ENCODE measurements around the gene TBX1.

Gene TBX1

DNA sequence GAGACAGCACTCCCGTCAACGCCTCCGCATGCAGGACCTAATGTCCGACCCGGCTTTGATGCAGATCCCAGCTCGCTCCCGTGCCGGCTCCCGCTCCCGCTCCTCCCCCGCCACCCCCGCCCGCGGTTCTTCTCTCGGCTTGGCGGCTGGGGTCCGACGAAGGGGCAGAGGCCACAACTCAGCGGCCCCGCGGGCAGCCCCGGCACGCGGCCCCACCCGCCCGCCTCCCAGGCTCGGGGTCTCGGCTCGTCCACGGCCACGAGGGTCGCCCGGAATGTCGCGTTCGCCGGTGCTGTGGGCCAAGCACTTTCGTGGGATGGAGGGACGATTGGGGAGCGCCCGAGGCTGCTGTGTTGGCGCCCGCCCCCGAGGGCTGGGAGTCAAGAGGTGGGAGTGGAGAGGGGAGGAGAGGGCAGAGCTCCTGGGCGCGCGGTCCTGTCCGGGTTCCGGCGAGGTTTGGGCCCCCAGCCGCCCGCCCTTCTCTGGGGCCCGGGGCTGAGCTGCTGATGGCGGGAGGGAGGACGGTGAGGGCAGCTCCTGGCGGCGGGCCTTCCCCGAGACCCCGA, 5.3 kb upstream of the TBX1 start:
- no peak for DNase-seq

DNA sequence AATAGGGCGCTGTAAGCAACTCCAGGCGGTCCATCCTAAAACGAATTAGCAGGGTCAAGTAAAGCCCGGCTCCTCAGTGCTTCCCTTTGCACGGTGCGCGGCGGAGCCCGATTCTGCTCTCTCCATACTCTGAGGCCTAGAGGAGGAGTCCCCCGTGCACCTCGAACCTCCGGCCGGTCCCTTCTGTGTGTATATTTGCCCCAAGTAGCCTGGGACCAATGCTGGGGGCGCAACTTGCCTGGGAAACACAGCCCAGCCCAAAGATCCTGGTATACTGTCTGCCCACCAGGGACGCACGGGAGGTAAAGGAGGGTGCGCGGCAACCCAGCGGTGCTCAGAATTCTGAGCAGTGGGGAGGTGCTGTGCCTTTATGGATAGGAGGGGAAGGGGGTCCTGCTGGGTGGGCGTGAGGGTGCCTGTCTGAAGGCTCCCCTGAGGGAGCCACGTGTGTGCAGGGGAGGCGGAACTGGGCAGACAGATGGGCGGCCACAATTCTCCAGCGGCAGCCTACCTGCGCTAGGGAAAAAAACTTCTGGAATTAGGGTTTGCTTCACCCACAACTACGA, 4.8 kb upstream of the TBX1 start:
- DNase-seq = no peak

DNA sequence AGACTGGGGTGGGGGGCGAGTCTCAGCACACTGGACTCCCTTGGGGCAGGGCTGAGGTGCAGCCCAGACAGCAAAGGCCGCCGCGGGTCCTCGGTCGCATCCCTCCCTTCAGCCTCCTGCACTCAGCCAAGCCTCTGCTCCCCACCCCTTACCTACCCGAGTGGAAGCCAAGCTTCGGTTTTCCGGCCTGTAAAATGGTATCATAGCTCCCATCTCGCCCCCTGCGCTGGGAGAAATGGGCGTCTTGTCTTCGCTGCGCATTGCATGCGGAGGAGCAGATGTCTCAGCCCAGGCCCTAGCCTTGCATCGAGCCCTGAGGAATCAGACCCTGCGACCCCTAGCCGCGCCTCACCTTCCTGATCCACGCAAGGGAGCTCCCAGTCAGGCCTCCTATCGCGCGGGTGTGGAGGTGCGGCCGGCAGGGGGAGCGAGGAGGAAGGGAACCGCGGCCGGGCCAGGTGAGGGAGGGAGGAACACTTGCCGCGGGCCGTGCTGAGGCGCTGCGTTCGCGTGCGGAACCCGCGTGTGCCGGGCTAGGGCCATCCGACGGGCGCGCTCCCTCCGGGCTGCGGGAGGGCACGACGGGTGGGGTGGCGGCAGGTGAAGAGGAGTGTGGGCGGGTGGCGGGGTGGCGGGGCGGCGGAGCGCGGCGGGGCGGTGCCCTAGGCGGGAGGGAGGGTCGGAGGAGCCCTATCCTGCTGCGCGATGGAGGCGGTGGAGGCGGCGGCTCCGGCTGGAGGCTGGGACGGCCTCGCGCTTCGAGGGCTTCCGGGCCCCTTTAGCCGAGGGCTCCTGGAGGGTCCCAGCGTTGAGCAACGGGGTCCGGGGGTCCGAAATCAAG, 4.1 kb upstream of the TBX1 start:
- peak; percentile 69 for DNase-seq

DNA sequence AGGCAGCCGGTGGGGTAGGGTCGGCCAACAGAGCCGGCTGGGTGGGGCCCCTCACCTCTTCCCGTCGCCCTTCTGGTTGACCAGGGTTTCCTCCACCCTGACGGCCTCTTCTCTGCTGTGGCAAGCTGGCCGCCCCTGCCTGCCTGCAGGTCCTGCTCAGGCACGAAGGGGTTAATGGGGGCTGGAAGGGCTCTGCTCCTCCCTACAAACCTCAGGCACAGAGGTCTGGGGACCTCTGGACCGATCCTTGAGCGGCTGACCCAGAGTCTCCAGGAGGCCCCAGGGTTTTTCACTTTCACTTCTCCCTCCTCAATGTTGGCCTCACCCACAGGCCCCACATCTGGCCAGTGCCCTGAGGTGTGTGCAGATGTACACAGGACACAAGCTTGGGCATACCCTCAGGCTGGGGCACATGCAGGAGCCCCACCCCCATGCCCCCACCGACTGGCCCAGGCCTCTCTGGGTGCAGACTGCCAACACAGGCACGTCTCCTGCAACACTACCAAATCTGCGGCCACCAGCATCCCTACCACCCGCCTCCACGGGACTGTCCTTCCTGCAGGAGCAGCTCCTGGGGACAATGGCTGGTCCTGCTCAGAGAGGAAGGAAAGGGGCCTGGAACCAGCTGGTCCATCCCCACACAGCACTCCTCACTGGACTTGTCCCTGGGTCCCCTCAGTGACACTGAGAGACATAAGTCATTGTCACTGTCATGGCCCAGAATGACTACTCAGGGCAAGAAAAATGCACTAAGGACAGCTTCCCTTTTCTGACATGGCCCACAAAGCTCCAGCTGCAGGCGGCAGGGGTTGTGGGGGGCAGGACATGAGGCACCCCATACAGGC, 3.2 kb upstream of the TBX1 start:
- no peak for DNase-seq

DNA sequence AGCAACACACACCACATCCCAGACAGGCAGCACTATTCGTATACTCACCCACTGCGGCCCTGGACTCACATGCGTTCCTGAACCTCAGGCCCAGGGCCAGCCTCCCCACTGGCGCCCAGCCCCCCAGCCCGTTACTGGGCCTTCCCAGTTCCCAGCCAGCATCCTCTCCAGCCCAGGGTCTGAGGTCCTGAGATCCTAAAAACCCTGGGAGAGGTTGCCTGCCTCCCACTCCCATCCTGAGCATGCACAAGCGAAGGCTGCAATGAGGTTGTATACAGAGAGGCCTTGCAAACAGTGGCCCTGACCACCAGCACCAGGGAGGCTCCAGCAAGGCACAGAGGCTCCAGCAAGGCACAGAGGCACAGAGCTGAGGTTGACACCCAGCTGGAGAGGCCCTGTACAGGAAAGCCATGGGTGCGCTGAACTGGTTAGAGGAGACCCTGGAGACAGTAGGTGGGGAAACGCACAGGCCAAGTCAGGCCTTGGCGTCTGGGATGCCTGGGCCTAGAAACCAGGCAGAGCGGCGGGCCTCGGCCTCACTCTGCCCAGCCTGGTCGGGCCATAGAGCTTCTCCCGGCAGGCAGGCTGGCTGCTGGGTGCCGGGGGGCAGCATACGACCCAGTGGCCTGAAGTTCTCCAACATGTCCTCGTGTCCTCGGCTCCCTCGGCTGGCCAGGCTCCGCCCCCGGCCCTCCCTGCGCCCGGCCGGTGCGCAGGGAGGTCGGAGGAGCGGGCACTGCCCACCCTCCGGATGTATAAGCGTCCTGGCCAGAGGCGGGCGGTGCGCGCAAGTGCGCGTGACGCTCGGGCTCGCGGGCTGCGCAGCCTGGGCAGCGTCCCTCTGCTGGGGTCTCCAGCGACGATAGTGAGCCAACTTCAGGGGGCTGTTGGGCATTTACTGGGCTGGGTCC, 2.3 kb upstream of the TBX1 start:
- no peak for DNase-seq

- DNase-seq = no peak
Observed at GRCh38 chr22:19758896-19759426, 1.6 kb upstream of the TBX1 start.

DNA sequence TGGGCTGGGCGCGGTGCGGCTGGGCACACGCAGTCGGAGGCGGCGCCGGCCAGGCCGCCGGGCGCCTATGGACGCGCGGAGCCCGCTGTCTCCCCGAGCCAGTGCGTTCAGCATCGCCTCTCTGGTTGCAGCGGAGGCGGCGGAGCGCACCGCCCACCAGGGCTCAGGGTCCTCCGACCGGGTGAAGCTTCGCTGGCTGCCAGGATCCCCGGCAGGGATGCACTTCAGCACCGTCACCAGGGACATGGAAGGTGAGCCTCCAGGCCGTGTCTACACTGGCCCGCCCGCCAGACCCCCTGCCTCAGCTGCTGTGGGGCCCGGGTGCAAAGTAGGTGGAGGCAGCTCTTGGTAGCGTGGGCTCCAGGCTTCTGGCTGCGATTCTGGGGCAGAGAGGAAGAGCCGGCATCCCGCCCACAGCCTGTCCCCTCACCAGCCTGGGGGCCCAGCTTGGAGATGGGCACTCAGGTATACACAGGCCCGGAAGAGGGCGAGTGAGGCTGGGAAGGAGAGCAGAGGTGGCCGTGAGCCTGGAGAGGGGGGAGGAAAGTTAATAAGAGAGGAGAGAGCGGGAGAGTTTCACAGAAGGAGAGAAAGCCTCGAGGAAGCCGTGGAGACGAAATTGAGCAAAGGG, 1.0 kb upstream of the TBX1 start:
- no peak for DNase-seq

GRCh38 chr22:19760951-19761724, 560 bp downstream of the TBX1 start:
- DNase-seq = no peak

- DNase-seq = no peak
Observed at GRCh38 chr22:19761725-19762567, 1.4 kb downstream of the TBX1 start.

DNA sequence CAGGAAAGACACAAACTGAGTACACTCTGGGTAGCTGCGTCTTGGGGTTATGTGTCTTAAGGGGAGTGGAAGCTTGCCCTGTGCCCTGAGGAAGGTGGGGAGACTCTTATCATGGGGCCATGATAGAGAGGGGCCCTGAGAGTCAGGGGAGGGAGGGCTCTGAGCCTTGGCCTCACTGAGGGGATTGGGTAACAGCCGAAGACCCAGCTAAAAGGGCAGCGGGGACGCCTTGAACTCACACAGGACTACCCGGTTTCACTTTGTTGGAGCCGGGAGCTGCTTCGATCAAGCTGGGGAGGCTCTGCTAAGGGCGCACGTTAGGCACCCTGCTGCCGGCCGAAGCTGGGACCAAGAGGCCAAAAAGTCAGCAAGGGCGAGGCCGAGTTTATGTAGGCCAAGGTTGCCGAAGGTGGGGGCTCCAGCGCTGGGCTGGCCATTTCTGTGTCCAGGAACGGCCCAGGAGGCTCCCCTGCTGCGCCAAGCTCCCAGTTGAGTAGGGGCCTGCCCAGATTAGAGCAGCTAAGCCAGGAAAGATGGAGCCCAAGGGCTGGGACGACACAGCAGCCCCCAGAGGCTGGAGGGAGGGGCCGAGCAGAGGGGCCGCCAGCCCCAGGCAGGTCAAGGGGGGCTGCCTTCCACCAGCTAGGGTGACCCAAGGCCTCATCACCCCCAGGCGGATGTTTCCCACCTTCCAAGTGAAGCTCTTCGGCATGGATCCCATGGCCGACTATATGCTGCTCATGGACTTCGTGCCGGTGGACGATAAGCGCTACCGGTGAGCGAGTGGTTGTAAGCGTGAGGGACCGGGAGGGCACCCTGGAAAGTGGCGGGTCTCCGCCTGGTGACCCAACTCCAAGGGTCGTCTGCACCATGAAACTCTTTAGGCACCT, 2.2 kb downstream of the TBX1 start:
- no peak for DNase-seq

DNA sequence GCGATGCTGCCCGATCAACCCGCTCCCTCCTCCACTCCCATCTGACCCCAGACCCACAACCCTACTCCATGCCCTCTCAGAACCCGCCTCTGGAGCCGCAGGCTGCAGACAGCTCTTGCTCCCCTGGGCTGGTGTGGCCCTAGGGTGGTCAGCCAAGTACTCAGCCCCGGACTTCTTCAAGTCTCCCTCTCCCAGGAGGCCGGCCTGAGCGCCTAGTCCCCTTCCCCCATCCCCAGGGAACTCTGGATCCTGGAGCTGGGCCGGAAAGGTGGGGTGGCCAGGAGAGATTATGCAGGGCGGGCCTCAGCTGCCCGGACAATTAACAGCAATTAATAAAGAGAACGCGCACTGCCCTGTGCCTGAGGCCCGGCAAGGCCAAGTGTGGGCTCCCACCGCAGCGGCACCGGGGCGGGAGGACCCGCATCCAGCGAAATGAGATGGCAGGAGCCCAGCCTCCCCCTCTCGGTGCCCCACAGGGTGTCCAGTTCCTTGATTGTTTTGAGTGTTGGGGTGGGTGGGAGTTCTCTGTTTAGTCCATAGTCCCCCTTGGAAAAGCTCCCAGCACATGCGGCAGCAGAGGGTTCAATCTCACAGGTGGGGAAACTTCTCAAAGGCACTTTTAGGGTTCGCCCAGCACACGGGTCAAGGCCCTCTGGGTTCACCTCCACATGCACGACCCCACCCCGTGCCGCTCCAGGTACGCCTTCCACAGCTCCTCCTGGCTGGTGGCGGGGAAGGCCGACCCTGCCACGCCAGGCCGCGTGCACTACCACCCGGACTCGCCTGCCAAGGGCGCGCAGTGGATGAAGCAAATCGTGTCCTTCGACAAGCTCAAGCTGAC, 3.1 kb downstream of the TBX1 start:
- DNase-seq = no peak

- DNase-seq = no peak
Observed at GRCh38 chr22:19764299-19764593, 3.7 kb downstream of the TBX1 start.

DNA sequence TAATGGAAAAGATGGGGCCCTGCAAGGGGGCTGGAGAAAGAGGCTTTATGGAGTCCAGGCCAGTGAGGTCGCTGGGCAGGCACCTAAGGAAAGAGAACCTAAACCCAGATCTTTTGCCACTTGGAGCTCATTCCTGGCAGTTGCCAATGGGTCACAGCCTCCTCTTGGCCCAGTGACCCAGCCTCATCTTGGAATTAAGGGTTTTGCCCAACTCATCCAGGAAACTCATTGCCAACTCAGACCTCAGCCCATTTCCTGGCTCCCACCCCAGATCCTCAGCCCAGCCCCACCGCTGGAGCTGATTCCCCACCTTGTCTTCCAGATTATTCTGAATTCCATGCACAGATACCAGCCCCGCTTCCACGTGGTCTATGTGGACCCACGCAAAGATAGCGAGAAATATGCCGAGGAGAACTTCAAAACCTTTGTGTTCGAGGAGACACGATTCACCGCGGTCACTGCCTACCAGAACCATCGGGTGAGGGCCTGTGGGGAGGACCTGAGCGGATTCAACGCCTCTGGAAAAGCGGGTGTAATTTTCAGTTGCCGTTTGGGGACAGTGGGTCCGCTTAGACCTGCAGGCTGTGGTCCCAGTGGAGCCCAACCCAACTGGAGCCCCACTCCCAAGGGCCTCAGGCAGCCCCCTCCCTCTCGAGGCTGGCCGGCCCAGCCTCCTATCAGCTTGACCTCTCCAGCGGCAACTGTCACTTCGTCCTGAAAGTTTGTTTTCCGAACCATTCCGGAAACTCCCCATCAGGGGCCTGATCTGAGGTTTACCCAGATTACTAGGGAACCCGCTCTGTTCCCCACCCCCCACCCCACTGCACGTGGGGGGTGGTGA, 4.3 kb downstream of the TBX1 start:
- DNase-seq = no peak

DNA sequence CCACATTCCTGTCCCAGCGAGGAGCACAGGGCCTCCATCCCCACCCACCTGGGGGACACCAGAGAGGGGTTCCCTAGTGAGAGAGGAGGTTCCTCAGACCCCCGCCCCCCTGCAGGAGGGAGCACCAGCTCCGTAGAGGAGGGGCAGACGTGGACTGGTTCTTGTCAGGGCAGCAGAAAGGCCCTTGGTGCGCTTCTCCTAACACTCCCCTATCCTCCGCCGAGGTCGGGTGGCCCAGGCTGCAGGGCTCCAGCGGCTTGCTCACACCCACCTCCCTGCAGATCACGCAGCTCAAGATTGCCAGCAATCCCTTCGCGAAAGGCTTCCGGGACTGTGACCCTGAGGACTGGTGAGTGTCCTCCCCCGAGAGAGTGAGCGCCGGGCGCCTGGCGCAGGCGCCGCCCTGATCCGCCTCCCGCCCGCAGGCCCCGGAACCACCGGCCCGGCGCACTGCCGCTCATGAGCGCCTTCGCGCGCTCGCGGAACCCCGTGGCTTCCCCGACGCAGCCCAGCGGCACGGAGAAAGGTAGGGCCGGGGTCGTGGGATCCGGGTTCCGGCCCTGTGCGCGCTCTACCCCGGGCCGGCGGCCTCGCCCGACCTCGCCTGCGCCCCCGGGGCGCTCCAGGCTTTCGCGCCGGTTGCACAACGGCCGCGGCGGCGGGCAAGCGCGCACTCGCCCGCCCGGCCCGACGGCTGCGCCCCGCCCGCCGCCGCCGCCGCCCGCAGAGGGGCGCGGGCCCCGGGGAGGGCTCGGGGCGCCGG, 5.1 kb downstream of the TBX1 start:
- no peak for DNase-seq

GRCh38 chr22:19766240-19766510, 5.6 kb downstream of the TBX1 start:
- DNase-seq = no peak
